GM23338 (cell line): ENCODE measurements around the gene TSR3. TPM values are rescaled to one million over a fixed set of nuclear protein-coding genes. Genes with fewer than 3 reads are reported as not detected.

Source experiments
- ATAC-seq: fragments of 200-7000 bp; cut with Tn5 transposase; 3 replicates; pipeline ENCODE4 v1.9.1; 2020
- DNase-seq: peaks from one replicate; pipeline ENCODE4 v3.0.0-alpha.2; 2015; ENCODE audit warnings: low spot score
- H2AFZ ChIP-seq: fragments of 200-600 bp; sonication (generic); 2 replicates; pipeline ENCODE4 v1.8.0; 2016; ENCODE audit warnings: antibody characterized with exemption, mild to moderate bottlenecking, moderate library complexity
- H3F3A ChIP-seq: fragments of 200-600 bp; sonication (generic); replicated peaks from 2 replicates; pipeline ENCODE4 v1.8.0; 2017; ENCODE audit warnings: antibody characterized with exemption, mixed run types, low read depth
- H3K27ac ChIP-seq: fragments of 200-600 bp; sonication (generic); 2 replicates; pipeline ENCODE4 v1.6.1; 2016; ENCODE audit warnings: low read depth
- H3K27me3 ChIP-seq: fragments of 200-600 bp; sonication (generic); 2 replicates; pipeline ENCODE4 v1.8.0; 2016; ENCODE audit warnings: mild to moderate bottlenecking, mixed run types, moderate library complexity; ENCODE audit not compliant: insufficient read depth
- H3K36me3 ChIP-seq: fragments of 200-600 bp; sonication (generic); 2 replicates; pipeline ENCODE4 v1.8.0; 2016; ENCODE audit warnings: mild to moderate bottlenecking; ENCODE audit not compliant: insufficient read depth
- H3K4me1 ChIP-seq: fragments of 200-600 bp; sonication (generic); 2 replicates; pipeline ENCODE4 v1.8.0; 2016; ENCODE audit warnings: mild to moderate bottlenecking, moderate library complexity; ENCODE audit not compliant: insufficient read depth
- H3K4me2 ChIP-seq: fragments of 200-600 bp; sonication (generic); 2 replicates; pipeline ENCODE4 v1.7.1; 2017; ENCODE audit warnings: mixed run types
- H3K4me3 ChIP-seq: fragments of 200-600 bp; sonication (generic); 2 replicates; pipeline ENCODE4 v1.6.1; 2016; ENCODE audit warnings: mixed run types
- H3K79me2 ChIP-seq: fragments of 200-600 bp; sonication (generic); replicated peaks from 2 replicates; pipeline ENCODE4 v1.8.0; 2017; ENCODE audit warnings: mild to moderate bottlenecking; ENCODE audit not compliant: insufficient read depth
- H3K9me2 ChIP-seq: fragments of 200-600 bp; sonication (generic); 2 replicates; pipeline ENCODE4 v1.8.0; 2017; ENCODE audit not compliant: insufficient read depth
- H4K20me1 ChIP-seq: fragments of 200-600 bp; sonication (generic); replicated peaks from 2 replicates; pipeline ENCODE4 v1.8.0; 2017; ENCODE audit warnings: mild to moderate bottlenecking; ENCODE audit not compliant: insufficient read depth
- H3K27ac Mint-ChIP-seq: 2 replicates; pipeline ENCODE4 v1.8.0; 2020; ENCODE audit warnings: inconsistent platforms, mild to moderate bottlenecking, moderate library complexity, mixed read lengths
- H3K27me3 Mint-ChIP-seq: 3 replicates; pipeline ENCODE4 v1.8.0; 2022; ENCODE audit warnings: low read depth, mild to moderate bottlenecking, moderate library complexity, mixed read lengths, inconsistent platforms; ENCODE audit not compliant: insufficient read depth, poor library complexity
- H3K36me3 Mint-ChIP-seq: 3 replicates; pipeline ENCODE4 v1.8.0; 2021; ENCODE audit warnings: low read depth, mild to moderate bottlenecking, inconsistent platforms, moderate library complexity, mixed read lengths
- H3K4me1 Mint-ChIP-seq: 3 replicates; pipeline ENCODE4 v1.8.0; 2020; ENCODE audit warnings: mild to moderate bottlenecking, inconsistent platforms, mixed read lengths
- H3K4me3 Mint-ChIP-seq: 3 replicates; pipeline ENCODE4 v1.8.0; 2021; ENCODE audit warnings: moderate library complexity, mild to moderate bottlenecking, inconsistent platforms, mixed read lengths
- H3K9me3 Mint-ChIP-seq: 3 replicates; pipeline ENCODE4 v1.8.0; 2020; ENCODE audit warnings: moderate library complexity, mild to moderate bottlenecking, inconsistent platforms, mixed read lengths
- CREB1 ChIP-seq: fragments of 250-450 bp; sonication (Bioruptor Pico); IDR thresholded peaks from 2 replicates; pipeline ENCODE4 v1.5.0; 2020; ENCODE audit warnings: low read depth, mild to moderate bottlenecking, moderate library complexity
- CTCF ChIP-seq, 2 experiments: fragments of 200-600 bp in 1 of 2; sonication (generic) in 1 of 2; conservative IDR thresholded peaks; 2 replicates each; pipeline versions ENCODE4 v1.5.1 to v1.6.1; 2016 to 2017; ENCODE audit warnings: antibody characterized with exemption in 2 of 2, low read depth in 2 of 2, mild to moderate bottlenecking in 2 of 2, moderate library complexity in 1 of 2
- EZH2 ChIP-seq: fragments of 200-600 bp; sonication (generic); IDR thresholded peaks from one replicate; pipeline ENCODE4 v1.8.0; 2017; ENCODE audit warnings: antibody characterized with exemption, mild to moderate bottlenecking, low read depth; ENCODE audit not compliant: unreplicated experiment
- EZH2phosphoT487 ChIP-seq: fragments of 200-600 bp; sonication (generic); IDR thresholded peaks from one replicate; pipeline ENCODE4 v1.8.1; 2018; ENCODE audit warnings: antibody characterized with exemption; ENCODE audit not compliant: unreplicated experiment
- JUNB ChIP-seq: IDR thresholded peaks from one replicate; pipeline ENCODE4 v1.6.1; 2016; ENCODE audit warnings: antibody characterized with exemption; ENCODE audit not compliant: unreplicated experiment
- NANOG ChIP-seq: IDR thresholded peaks from 2 replicates; pipeline ENCODE4 v1.6.1; 2016; ENCODE audit warnings: antibody characterized with exemption, borderline replicate concordance
- POLR2AphosphoS5 ChIP-seq: IDR thresholded peaks from 2 replicates; pipeline ENCODE4 v1.6.1; 2016; ENCODE audit warnings: antibody characterized with exemption, low read depth
- STAT1 ChIP-seq: IDR thresholded peaks from one replicate; pipeline ENCODE4 v1.6.1; 2016; ENCODE audit warnings: antibody characterized with exemption; ENCODE audit not compliant: unreplicated experiment
- ZNF114 ChIP-seq: fragments of 250-450 bp; sonication (Bioruptor Pico); IDR thresholded peaks from 2 replicates; pipeline ENCODE4 v1.5.0; 2020; ENCODE audit warnings: mild to moderate bottlenecking, moderate library complexity
- ZNF331 ChIP-seq: fragments of 250-450 bp; sonication (Bioruptor Pico); IDR thresholded peaks from 2 replicates; pipeline ENCODE4 v1.5.0; 2020; ENCODE audit warnings: low read depth, mild to moderate bottlenecking, moderate library complexity
- polyA plus RNA-seq: library from polyadenylated mRNA; unstranded; fragments of >200 nt; fragmentation: Nextera tagmentation; extraction: Ambion mirVana; gene quantifications from 2 replicates; pipeline ENCODE4 v1.2.1, GENCODE V29; 2016
- total RNA-seq: library from RNA; depleted of rRNA; stranded (reverse); fragments of >200 nt; shearing (Covaris generic); gene quantifications from 2 replicates; pipeline ENCODE4 v1.2.3, GENCODE V29; 2014
- TF ChIP-seq, protein P1 (sequence below): IDR thresholded peaks from one replicate; pipeline ENCODE4 v1.6.1; 2018; ENCODE audit warnings: antibody characterized with exemption; ENCODE audit not compliant: unreplicated experiment

The TSR3 gene
- total and polyA plus RNA-seq, 2 experiments from 2014 or later = 58.5 to 97.3 TPM

GRCh38 chr16:1378087-1378803 lies 26.6 kb upstream of the TSR3 start (continued):
- TF ChIP-seq, protein P1, sequence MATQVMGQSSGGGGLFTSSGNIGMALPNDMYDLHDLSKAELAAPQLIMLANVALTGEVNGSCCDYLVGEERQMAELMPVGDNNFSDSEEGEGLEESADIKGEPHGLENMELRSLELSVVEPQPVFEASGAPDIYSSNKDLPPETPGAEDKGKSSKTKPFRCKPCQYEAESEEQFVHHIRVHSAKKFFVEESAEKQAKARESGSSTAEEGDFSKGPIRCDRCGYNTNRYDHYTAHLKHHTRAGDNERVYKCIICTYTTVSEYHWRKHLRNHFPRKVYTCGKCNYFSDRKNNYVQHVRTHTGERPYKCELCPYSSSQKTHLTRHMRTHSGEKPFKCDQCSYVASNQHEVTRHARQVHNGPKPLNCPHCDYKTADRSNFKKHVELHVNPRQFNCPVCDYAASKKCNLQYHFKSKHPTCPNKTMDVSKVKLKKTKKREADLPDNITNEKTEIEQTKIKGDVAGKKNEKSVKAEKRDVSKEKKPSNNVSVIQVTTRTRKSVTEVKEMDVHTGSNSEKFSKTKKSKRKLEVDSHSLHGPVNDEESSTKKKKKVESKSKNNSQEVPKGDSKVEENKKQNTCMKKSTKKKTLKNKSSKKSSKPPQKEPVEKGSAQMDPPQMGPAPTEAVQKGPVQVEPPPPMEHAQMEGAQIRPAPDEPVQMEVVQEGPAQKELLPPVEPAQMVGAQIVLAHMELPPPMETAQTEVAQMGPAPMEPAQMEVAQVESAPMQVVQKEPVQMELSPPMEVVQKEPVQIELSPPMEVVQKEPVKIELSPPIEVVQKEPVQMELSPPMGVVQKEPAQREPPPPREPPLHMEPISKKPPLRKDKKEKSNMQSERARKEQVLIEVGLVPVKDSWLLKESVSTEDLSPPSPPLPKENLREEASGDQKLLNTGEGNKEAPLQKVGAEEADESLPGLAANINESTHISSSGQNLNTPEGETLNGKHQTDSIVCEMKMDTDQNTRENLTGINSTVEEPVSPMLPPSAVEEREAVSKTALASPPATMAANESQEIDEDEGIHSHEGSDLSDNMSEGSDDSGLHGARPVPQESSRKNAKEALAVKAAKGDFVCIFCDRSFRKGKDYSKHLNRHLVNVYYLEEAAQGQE = no peak
- no peak for TF ChIP-seq ZNF331
- no peak for TF ChIP-seq NANOG
- no peak for TF ChIP-seq STAT1
- TF ChIP-seq POLR2AphosphoS5 = no peak
- TF ChIP-seq CTCF (conservative IDR thresholded peaks at IDR 0.05; ENCODE audit: low read depth in 2 of 2) = no peak
- no peak for TF ChIP-seq ZNF114
- TF ChIP-seq EZH2 = no peak
- no peak for TF ChIP-seq EZH2phosphoT487
- no peak for TF ChIP-seq CREB1

GRCh38 chr16:1377406-1378010 lies 25.8 kb upstream of the TSR3 start:
- 0 out of 2 replicates have a peak overlapping the region, but pooled peaks have one; percentile 18 for H3K27ac Mint-ChIP-seq
- H3K4me2 ChIP-seq = peak overlapping the region; percentile 91
- H3K4me1 ChIP-seq = peaks cover 16% of the 10 kb centered on the region
- no peak for DNase-seq
- peak overlapping the region; percentile 86; the same call in 1 of the 2 replicates for H3K4me3 ChIP-seq
- peaks cover 25% of the 10 kb centered on the region for H3K79me2 ChIP-seq
- peaks cover 5% of the 10 kb centered on the region; the same call in 1 of the 3 replicates for H3K36me3 Mint-ChIP-seq
- H3K4me3 Mint-ChIP-seq = peak overlapping the region; percentile 90
- H3K27ac ChIP-seq = no peak overlapping the region
- H3K36me3 ChIP-seq = no peaks in the 10 kb centered on the region
- H3K4me1 Mint-ChIP-seq = peaks cover 16% of the 10 kb centered on the region
- H4K20me1 ChIP-seq = peaks cover 6% of the 10 kb centered on the region
- H3K9me2 ChIP-seq = no peaks in the 10 kb centered on the region
- peaks cover 10% of the 10 kb centered on the region for H3K27me3 Mint-ChIP-seq
- H3K9me3 Mint-ChIP-seq = no peaks in the 10 kb centered on the region
- ATAC-seq = no peak
- TF ChIP-seq ZNF114 (no peak), POLR2AphosphoS5 (no peak), JUNB (no peak), EZH2phosphoT487 (no peak)
- H3F3A ChIP-seq = peaks cover 4% of the 10 kb centered on the region
- H3K27me3 ChIP-seq = no peaks in the 10 kb centered on the region
- H2AFZ ChIP-seq = no peak overlapping the region
